Mucosa of rectum (tissue), 2 donors: Measurements from ENCODE around the gene GOLT1A.

Experiments
- H3K27ac ChIP-seq, 2 donors: one replicate each; pipeline ENCODE4 v1.7.0; 2013; ENCODE audit warnings: inconsistent platforms in 2 of 2, low read depth in 2 of 2, low read length in 2 of 2
- H3K27me3 ChIP-seq, 2 donors: one replicate each; pipeline ENCODE4 v1.7.0; 2013; ENCODE audit warnings: low read length in 2 of 2; ENCODE audit not compliant: control insufficient read depth in 2 of 2, insufficient read depth in 2 of 2
- H3K36me3 ChIP-seq, 2 donors: one replicate each; pipeline ENCODE4 v1.7.0; 2013; ENCODE audit warnings: low read length in 2 of 2; ENCODE audit not compliant: control insufficient read depth in 2 of 2, insufficient read depth in 2 of 2
- H3K4me1 ChIP-seq, 2 donors: one replicate each; pipeline ENCODE4 v1.7.0; 2013; ENCODE audit warnings: low read length in 2 of 2, mild to moderate bottlenecking in 1 of 2; ENCODE audit not compliant: control insufficient read depth in 2 of 2, insufficient read depth in 2 of 2
- H3K4me3 ChIP-seq, 2 donors: one replicate each; pipeline ENCODE4 v1.7.0; 2013; ENCODE audit warnings: low read length in 2 of 2
- H3K9ac ChIP-seq, 2 donors: one replicate each; pipeline ENCODE4 v1.7.0; 2013; ENCODE audit warnings: low read length in 2 of 2, low read depth in 1 of 2, mild to moderate bottlenecking in 1 of 2
- H3K9me3 ChIP-seq, 2 donors: one replicate each; pipeline ENCODE4 v1.7.0; 2013; ENCODE audit warnings: low read length in 2 of 2; ENCODE audit not compliant: control insufficient read depth in 2 of 2
- donor health status: healthy.
- donor health status: Normal muscosa, but diverticular disease.

The GOLT1A gene

DNA sequence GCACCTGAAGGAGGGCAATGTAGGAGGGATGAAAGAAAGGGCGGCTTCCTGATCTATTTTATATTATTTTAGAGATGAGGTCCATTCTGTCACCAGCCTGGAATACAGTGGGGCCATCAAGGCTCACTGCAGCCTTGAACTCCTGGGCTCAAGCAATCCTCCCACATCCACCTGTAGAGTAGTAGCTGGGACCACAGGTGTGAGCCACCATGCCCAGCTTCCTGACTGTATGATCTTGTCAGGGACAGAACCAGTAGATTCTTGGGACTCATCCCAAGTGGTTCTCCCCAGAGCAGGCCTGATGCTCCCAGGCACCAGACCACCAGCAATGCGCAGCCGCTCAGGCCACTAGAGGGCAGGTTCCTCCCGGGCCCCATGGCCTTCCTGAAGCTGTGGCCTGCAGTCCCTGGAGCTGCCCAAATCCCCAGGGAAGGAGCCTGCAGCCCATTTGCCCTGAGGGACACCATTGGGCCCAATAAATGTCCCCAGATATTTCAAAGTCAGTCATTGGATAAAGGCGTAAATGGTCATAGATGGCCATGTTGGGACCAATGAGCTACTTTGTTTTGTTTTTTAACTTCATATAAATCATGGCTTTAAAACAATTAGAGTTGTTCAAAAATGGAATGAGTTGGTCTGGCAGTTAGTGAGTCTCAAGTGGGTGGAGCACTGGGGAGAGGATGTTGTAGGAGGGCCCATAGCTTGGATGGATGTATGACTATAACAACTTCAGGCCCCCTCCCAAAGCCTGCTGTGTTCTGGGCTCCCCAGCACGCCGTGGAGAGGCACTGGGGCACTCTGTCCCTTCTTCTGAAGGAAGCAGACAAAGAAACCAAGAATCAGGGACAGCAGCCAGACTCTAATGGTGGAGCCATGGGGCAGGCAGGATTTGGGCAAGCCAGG, 44.7 kb upstream of the GOLT1A start:
- no peaks in the 10 kb centered on the region for H3K4me1 ChIP-seq
- H3K9ac ChIP-seq: no peak overlapping the region
- no peak overlapping the region for H3K27ac ChIP-seq
- peaks cover 81 to 86% of the 10 kb centered on the region in 2 donors for H3K36me3 ChIP-seq
- H3K9me3 ChIP-seq: no peaks in the 10 kb centered on the region
- H3K27me3 ChIP-seq: no peaks in the 10 kb centered on the region
- no peak overlapping the region for H3K4me3 ChIP-seq

DNA sequence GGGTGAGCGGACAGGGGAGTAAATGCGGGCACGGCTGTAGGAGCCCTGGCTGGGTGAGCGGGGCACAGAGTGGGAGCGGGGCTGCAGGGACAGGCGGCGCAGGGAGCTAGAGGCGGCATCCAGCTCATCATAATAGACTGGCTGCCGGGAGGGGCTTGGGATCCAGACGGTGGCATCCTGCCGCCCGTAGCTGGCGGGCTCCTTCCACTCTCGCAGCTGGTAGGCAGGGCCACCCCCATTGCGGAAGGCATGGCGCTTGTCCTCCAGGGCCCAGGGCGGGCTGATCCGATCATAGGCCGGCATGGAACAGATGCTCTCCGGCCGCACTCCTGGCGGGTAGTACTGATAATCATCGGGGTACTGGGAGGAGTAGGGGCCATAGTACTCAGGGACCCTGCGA, 43.7 kb upstream of the GOLT1A start:
- Histone ChIP-seq H3K36me3 (peaks cover 78 to 81% of the 10 kb centered on the region in 2 donors), H3K27me3 (no peaks in the 10 kb centered on the region), H3K27ac (no peak overlapping the region), H3K9ac (no peak overlapping the region), H3K9me3 (no peaks in the 10 kb centered on the region), H3K4me3 (no peak overlapping the region), H3K4me1 (no peaks in the 10 kb centered on the region)

DNA sequence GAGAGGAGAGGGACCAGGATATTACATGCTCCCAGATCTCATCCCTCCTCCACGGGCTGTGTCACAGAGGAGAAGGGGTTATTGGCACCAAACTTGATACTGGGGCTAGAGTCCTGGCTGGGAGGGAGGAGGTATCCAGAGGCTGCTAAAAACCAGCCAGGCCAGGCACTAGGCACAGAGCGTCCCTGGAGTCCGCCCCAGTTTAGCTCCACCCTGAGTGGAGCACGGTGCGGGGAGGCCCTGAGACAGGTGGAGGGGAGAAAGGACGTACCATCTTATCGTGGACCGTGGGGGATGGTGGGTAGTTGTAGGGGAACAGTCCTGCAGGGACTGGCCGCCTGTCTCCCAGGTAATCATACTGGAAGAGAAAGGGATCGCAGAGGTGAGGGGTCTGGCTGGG, 42.7 kb upstream of the GOLT1A start:
- no peaks in the 10 kb centered on the region for H3K4me1 ChIP-seq
- no peak overlapping the region for H3K9ac ChIP-seq
- H3K27ac ChIP-seq: no peak overlapping the region

GRCh38 chr1:204255966-204256365, 42.2 kb upstream of the GOLT1A start:
- Histone ChIP-seq H3K36me3 (peaks cover 70 to 75% of the 10 kb centered on the region in 2 donors), H3K4me1 (no peaks in the 10 kb centered on the region), H3K27me3 (no peaks in the 10 kb centered on the region), H3K27ac (no peak overlapping the region), H3K9me3 (no peaks in the 10 kb centered on the region), H3K4me3 (no peak overlapping the region), H3K9ac (no peak overlapping the region)

More for the DNA sequence above, 42.7 kb upstream of the GOLT1A start:
- Histone ChIP-seq H3K9me3 (no peaks in the 10 kb centered on the region), H3K27me3 (no peaks in the 10 kb centered on the region), H3K4me3 (no peak overlapping the region), H3K36me3 (peaks cover 75% of the 10 kb centered on the region in 2 donors)

- Histone ChIP-seq H3K9ac (no peak overlapping the region), H3K9me3 (no peaks in the 10 kb centered on the region), H3K4me3 (no peak overlapping the region), H3K27ac (no peak overlapping the region), H3K36me3 (peaks cover 70 to 75% of the 10 kb centered on the region in 2 donors), H3K27me3 (no peaks in the 10 kb centered on the region), H3K4me1 (no peaks in the 10 kb centered on the region)
Observed at GRCh38 chr1:204255225-204255624, 41.4 kb upstream of the GOLT1A start.

- Histone ChIP-seq H3K27ac (no peak overlapping the region), H3K4me1 (no peaks in the 10 kb centered on the region), H3K36me3 (peaks cover 70 to 77% of the 10 kb centered on the region in 2 donors), H3K4me3 (no peak overlapping the region), H3K9ac (peak overlapping the region in 1 of 2 donors; percentile 14), H3K27me3 (no peaks in the 10 kb centered on the region), H3K9me3 (no peaks in the 10 kb centered on the region)
Observed at GRCh38 chr1:204254031-204254661, 40.4 kb upstream of the GOLT1A start.

DNA sequence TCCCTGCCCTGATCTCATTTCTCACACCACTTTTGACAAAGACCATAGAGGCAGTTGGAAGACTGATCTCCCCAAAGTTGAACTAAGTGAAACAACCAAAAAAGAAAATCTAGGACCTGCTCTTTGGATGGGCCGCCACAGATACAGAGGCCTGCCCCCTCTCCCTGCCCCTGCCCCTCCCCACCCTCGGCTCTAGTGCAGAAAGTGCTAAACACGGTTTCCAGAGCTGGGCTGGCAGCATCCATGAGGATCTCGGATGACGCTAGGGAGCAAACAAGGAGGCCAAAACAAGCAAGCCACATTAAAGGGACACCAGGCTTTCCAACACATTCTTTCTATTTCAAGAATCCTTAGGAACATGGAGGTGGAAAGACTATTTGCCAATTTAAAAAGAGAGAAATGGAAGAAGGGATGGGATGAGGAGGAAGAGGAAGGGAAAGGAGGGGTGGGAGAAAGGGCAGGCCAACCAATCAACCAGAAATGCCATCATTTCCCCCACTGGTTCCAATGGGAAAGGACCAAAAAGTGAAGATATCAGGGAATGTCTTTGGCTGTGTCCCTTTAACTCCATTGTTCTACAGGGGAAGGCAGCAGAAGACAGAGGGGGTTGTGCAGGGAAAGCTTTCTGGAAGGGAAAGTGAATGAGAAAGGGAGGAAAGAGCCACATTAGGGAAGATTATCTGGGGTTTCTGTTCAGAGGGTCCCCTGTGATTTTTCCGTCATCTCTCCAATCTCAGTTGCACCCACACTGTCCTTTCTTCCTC, 38.3 kb upstream of the GOLT1A start:
- Histone ChIP-seq H3K36me3 (peaks cover 72 to 73% of the 10 kb centered on the region in 2 donors), H3K9me3 (no peaks in the 10 kb centered on the region), H3K4me1 (no peaks in the 10 kb centered on the region), H3K9ac (no peak overlapping the region), H3K27ac (no peak overlapping the region), H3K27me3 (no peaks in the 10 kb centered on the region), H3K4me3 (no peak overlapping the region)

- H3K27ac ChIP-seq: no peak overlapping the region
- H3K4me1 ChIP-seq: no peaks in the 10 kb centered on the region
- no peak overlapping the region for H3K4me3 ChIP-seq
- H3K9ac ChIP-seq: no peak overlapping the region
- peaks cover 68 to 69% of the 10 kb centered on the region in 2 donors for H3K36me3 ChIP-seq
- H3K27me3 ChIP-seq: no peaks in the 10 kb centered on the region
- H3K9me3 ChIP-seq: no peaks in the 10 kb centered on the region
Observed at GRCh38 chr1:204251286-204251685, 37.5 kb upstream of the GOLT1A start.

DNA sequence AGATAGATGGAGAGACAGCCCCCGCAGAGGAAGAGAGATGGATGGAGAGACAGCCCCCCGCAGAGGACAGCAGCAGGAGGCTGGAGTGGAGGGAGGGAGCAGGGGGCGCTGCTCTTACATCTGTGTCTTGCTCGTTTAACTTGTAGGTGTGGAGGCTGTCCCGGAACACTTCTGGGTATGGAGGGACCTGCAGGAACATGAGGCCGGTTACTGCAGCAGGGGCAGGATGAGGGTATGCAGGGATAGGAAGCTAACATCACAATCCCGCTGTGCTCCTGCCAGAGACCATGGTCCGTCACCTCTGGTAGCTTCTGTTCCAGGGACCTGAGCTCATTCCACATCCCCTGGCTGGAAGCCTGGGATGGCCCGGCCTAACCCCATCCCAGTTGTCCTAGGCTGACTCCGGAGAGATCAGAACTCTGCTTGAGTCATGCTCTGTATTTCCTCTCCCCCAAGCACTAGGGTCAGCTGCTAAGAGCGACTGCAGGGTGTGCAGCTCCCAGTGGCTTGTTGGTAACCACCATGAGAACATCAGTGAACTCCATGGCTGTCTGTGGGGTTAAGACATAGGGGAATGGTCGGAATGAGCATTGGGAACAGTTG, 36.7 kb upstream of the GOLT1A start:
- H3K4me3 ChIP-seq: no peak overlapping the region
- no peaks in the 10 kb centered on the region for H3K9me3 ChIP-seq
- H3K4me1 ChIP-seq: no peaks in the 10 kb centered on the region
- no peaks in the 10 kb centered on the region for H3K27me3 ChIP-seq
- H3K36me3 ChIP-seq: peaks cover 69% of the 10 kb centered on the region in 2 donors
- H3K27ac ChIP-seq: no peak overlapping the region
- no peak overlapping the region for H3K9ac ChIP-seq
